HG03097 (cell line): ENCODE measurements around the gene SPO11.

Experiments
- ATAC-seq: cut with Tn5 transposase; IDR thresholded peaks from one replicate; pipeline ENCODE4 v1.9.1; 2021; ENCODE audit not compliant: unreplicated experiment, low FRiP score

The SPO11 gene

DNA sequence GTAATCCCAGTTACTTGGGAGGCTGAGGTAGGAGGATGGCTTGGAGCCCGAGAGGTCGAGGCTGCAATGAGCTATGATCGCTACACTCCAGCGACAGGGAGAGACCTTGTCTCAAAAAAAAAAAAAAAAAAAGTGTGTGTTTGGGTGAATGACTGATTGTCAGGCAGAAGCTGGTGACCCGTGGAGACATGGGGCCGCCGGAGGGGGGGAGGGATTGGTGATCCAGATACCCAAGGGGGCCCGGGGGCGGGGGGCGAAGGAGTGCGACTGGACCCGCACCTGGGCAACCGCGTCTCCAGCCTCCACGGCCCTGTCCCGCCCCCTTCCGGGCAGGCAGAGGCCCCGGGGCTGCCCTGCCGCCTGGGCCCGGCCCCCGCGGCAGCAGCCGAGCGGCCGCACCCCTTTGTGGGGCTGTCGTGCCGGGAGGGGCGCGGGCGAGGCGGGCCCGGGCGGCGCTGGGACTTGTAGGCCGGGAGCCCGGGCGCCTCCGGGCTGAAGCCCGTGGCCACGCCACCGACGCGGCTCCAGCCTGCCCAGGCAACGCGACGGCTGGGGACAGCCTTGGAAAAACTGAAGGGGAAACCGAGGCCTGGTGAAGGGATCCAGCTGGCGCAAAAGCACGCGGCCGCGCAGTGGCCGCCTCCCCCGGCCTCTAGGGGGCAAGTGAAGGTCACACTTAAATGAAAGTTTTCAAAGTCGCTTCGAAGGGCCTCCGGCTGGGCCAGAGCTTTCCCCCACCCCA is 59.5 kb downstream of the SPO11 start:
- no peak for ATAC-seq

GRCh38 chr20:57389695-57390603 is 60.3 kb downstream of the SPO11 start:
- no peak for ATAC-seq

- ATAC-seq: peak; percentile 37
These were observed 61.2 kb downstream of the SPO11 start, which contains the start of gene RBM38 for GRCh38 chr20:57390604-57391438. Gene RBM38 (plus strand): TSS chr20:57391396. CDS start chr20:57391582, 186 bp downstream.

GRCh38 chr20:57391439-57392301 is 62.1 kb downstream of the SPO11 start:
- ATAC-seq: no peak

- no peak for ATAC-seq
These were observed 63.1 kb downstream of the SPO11 start for GRCh38 chr20:57392512-57393271.
